ENCODE results near the gene MYF5.

DNA sequence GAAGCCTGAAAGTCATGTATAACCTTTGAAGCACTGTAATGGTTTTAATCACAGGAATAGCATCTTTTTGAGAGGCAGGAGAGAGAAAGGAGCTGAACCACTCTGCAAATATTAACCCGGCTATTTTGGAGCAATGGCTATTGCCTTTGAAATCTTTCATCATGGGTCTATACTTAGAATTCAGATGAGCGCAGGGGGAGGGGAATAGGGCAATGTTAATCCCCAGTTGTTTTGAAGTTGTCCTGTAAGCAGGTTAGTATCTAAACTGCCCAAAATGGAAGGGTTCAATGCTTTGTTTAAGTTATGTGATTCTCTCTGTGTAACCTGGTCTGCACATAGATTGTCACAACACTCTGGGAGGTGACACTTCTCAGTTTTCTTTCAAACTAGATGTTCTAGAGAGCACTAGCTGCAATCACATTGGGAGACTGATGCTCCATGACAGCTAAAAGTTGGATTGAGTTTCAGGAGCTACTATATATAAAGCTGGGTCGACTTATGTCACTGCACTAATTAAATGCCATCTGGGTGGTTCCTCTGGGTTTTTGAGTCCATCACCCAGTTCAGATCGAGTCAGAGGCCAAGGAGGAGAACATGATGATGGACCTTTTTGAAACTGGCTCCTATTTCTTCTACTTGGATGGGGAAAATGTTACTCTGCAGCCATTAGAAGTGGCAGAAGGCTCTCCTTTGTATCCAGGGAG lies 9.4 kb upstream of the MYF5 start, which contains the start of gene MYF6:
- TF ChIP-seq GATA3 (IDR thresholded peaks at IDR 0.05; ENCODE audit: low read depth, low read length), result no peak
- TF ChIP-seq GATA2 (IDR thresholded peaks at IDR 0.05; ENCODE audit: low read depth, low read length), result no peak
